Neural cell (in vitro differentiated cells): ENCODE measurements around the gene TRIM25. TPM values are rescaled to one million over a fixed set of nuclear protein-coding genes. Genes with fewer than 3 reads are reported as not detected.

ENCODE experiments used
- H2AFZ ChIP-seq: fragments of 200-600, 300-800 bp; sonication (generic), shearing (Covaris generic); 2 replicates; pipeline ENCODE4 v1.6.0; 2014; ENCODE audit warnings: low read depth, mild to moderate bottlenecking, antibody characterized with exemption, low read length, moderate library complexity
- H3F3A ChIP-seq: fragments of 200-600 bp; shearing (Covaris generic); 2 replicates; pipeline ENCODE4 v1.6.1; 2016; ENCODE audit warnings: mild to moderate bottlenecking, moderate library complexity, mixed read lengths, antibody characterized with exemption, low read length; ENCODE audit not compliant: insufficient read depth, poor library complexity, severe bottlenecking
- H3K27ac ChIP-seq: fragments of 200-600, 300-800 bp; sonication (generic), shearing (Covaris generic); 2 replicates; pipeline ENCODE4 v1.5.1; 2014; ENCODE audit warnings: mild to moderate bottlenecking, low read length, moderate library complexity
- H3K27me3 ChIP-seq: fragments of 300-800, 200-600 bp; sonication (generic), shearing (Covaris generic); 2 replicates; pipeline ENCODE4 v1.6.0; 2014; ENCODE audit warnings: mild to moderate bottlenecking, low read depth, low read length, moderate library complexity; ENCODE audit not compliant: insufficient read depth
- H3K36me3 ChIP-seq: fragments of 300-800, 200-600 bp; sonication (generic), shearing (Covaris generic); 2 replicates; pipeline ENCODE4 v1.5.1; 2014; ENCODE audit warnings: mild to moderate bottlenecking, antibody characterized with exemption, low read length, moderate library complexity; ENCODE audit not compliant: insufficient read depth
- H3K4me2 ChIP-seq: fragments of 300-800, 200-600 bp; sonication (generic), shearing (Covaris generic); 2 replicates; pipeline ENCODE4 v1.6.0; 2014; ENCODE audit warnings: mild to moderate bottlenecking, low read length
- H3K4me3 ChIP-seq: fragments of 300-800, 200-600 bp; sonication (generic), shearing (Covaris generic); 2 replicates; pipeline ENCODE4 v1.5.1; 2014; ENCODE audit warnings: mild to moderate bottlenecking, low read length, moderate library complexity
- H3K79me2 ChIP-seq: fragments of 200-600 bp; shearing (Covaris generic); replicated peaks from 2 replicates; pipeline ENCODE4 v1.6.0; 2014; ENCODE audit warnings: mild to moderate bottlenecking, low read length, moderate library complexity; ENCODE audit not compliant: insufficient read depth
- H3K9ac ChIP-seq: fragments of 300-800, 200-600 bp; sonication (generic), shearing (Covaris generic); 2 replicates; pipeline ENCODE4 v1.6.1; 2016; ENCODE audit warnings: mild to moderate bottlenecking, low read length, mixed read lengths
- H3K9me2 ChIP-seq: fragments of 200-600 bp; shearing (Covaris generic); 2 replicates; pipeline ENCODE4 v1.6.1; 2016; ENCODE audit warnings: mild to moderate bottlenecking, low read length, mixed read lengths; ENCODE audit not compliant: insufficient read depth
- H3K9me3 ChIP-seq: fragments of 200-600, 300-800 bp; sonication (generic), shearing (Covaris generic); 2 replicates; pipeline ENCODE4 v1.6.1; 2016; ENCODE audit warnings: mild to moderate bottlenecking, mixed run types, low read length, moderate library complexity, mixed read lengths
- H4K20me1 ChIP-seq: fragments of 200-600 bp; shearing (Covaris generic); 2 replicates; pipeline ENCODE4 v1.6.1; 2016; ENCODE audit warnings: mild to moderate bottlenecking, mixed run types; ENCODE audit not compliant: insufficient read depth
- CTCF ChIP-seq: fragments of 450-650 bp; IDR thresholded peaks from 2 replicates; pipeline ENCODE4 v1.5.1; 2014; ENCODE audit warnings: antibody characterized with exemption, mild to moderate bottlenecking, moderate library complexity; ENCODE audit not compliant: poor library complexity, severe bottlenecking
- EP300 ChIP-seq: fragments of 450-650 bp; conservative IDR thresholded peaks from 2 replicates; pipeline ENCODE4 v1.6.1; 2014; ENCODE audit warnings: antibody characterized with exemption, mild to moderate bottlenecking, moderate library complexity; ENCODE audit not compliant: poor library complexity, severe bottlenecking
- EZH2 ChIP-seq: fragments of 200-600, 300-800 bp; shearing (Covaris generic), sonication (generic); IDR thresholded peaks from 2 replicates; pipeline ENCODE4 v1.6.1; 2014; ENCODE audit warnings: antibody characterized with exemption, low read length, borderline replicate concordance, mild to moderate bottlenecking; ENCODE audit not compliant: insufficient read depth, poor library complexity, severe bottlenecking
- MXI1 ChIP-seq: fragments of 450-650 bp; conservative IDR thresholded peaks from 2 replicates; pipeline ENCODE4 v1.6.1; 2014; ENCODE audit warnings: antibody characterized with exemption, mild to moderate bottlenecking; ENCODE audit not compliant: poor library complexity, severe bottlenecking
- POLR2AphosphoS5 ChIP-seq: IDR thresholded peaks from 2 replicates; pipeline ENCODE4 v1.6.1; 2012
- RAD21 ChIP-seq: fragments of 450-650 bp; conservative IDR thresholded peaks from 2 replicates; pipeline ENCODE4 v1.6.1; 2014; ENCODE audit warnings: antibody characterized with exemption, mild to moderate bottlenecking, moderate library complexity
- REST ChIP-seq: IDR thresholded peaks from 2 replicates; pipeline ENCODE4 v1.6.1; 2012; ENCODE audit warnings: borderline replicate concordance
- SMC3 ChIP-seq: fragments of 450-650 bp; conservative IDR thresholded peaks from 2 replicates; pipeline ENCODE4 v1.6.1; 2014; ENCODE audit warnings: antibody characterized with exemption, mild to moderate bottlenecking, moderate library complexity; ENCODE audit not compliant: poor library complexity
- TAF1 ChIP-seq: IDR thresholded peaks from 2 replicates; pipeline ENCODE4 v1.6.1; 2012; ENCODE audit warnings: low read depth
- polyA plus RNA-seq: library from polyadenylated mRNA; depleted of rRNA; stranded (reverse); fragments of >200 nt; gene quantifications from 2 replicates; pipeline ENCODE4 v1.2.3, GENCODE V29; 2014

TRIM25 gene
- polyA plus RNA-seq, 1 donor from 2014 or later = 1.7 TPM

DNA sequence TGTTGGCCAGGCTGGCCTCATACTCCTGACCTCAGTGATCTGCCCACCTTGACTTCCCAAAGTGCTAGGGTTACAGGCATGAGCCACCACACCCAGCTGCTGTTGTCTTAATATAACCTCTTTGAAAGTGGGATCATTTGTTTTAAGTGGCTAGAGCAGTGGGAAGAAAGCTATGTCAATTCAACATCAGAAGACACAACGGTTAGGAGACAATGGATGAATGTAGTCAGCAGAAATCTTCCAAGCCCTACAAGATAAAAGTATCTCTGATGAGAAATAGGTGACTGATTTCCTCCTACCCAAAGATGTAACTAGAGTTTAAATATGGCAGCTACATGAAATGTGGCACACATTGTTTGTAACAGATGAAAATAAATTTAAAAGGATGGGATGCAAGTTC is 20.0 kb upstream of the TRIM25 start:
- Histone ChIP-seq H3K9ac (no peak overlapping the region), H2AFZ (no peak overlapping the region)

GRCh38 chr17:56933151-56933745 is 19.4 kb upstream of the TRIM25 start:
- TF ChIP-seq SMC3 (no peak), RAD21 (no peak), CTCF (no peak), EP300 (no peak), MXI1 (no peak), TAF1 (no peak), POLR2AphosphoS5 (no peak), REST (no peak), EZH2 (no peak)
- H4K20me1 ChIP-seq = no peaks in the 10 kb centered on the region
- peaks cover 26% of the 10 kb centered on the region for H3K36me3 ChIP-seq
- H3K27me3 ChIP-seq = no peaks in the 10 kb centered on the region
- no peaks in the 10 kb centered on the region for H3K9me3 ChIP-seq
- H3F3A ChIP-seq = no peaks in the 10 kb centered on the region
- H3K4me3 ChIP-seq = no peak overlapping the region
- H3K27ac ChIP-seq = no peak overlapping the region
- no peak overlapping the region for H2AFZ ChIP-seq
- H3K79me2 ChIP-seq = no peaks in the 10 kb centered on the region
- H3K4me2 ChIP-seq = no peak overlapping the region
- H3K9ac ChIP-seq = no peak overlapping the region
- no peaks in the 10 kb centered on the region for H3K9me2 ChIP-seq

More for the DNA sequence above, 20.0 kb upstream of the TRIM25 start:
- H3K36me3 ChIP-seq = peaks cover 26% of the 10 kb centered on the region
- no peak overlapping the region for H3K4me3 ChIP-seq
- no peak overlapping the region for H3K27ac ChIP-seq
- H3K79me2 ChIP-seq = no peaks in the 10 kb centered on the region
- no peak overlapping the region for H3K4me2 ChIP-seq
- H3K27me3 ChIP-seq = no peaks in the 10 kb centered on the region
- TF ChIP-seq MXI1 = no peak
- TF ChIP-seq EZH2 = no peak
- no peak for TF ChIP-seq RAD21
- no peak for TF ChIP-seq EP300
- TF ChIP-seq REST = no peak
- no peak for TF ChIP-seq TAF1
- no peak for TF ChIP-seq SMC3
- H3K9me3 ChIP-seq = no peaks in the 10 kb centered on the region
- H3K9me2 ChIP-seq = no peaks in the 10 kb centered on the region
- H4K20me1 ChIP-seq = no peaks in the 10 kb centered on the region
- H3F3A ChIP-seq = no peaks in the 10 kb centered on the region
